HepG2 (cell line): Measurements from ENCODE around the gene METAP1. TPM values are rescaled to one million over a fixed set of nuclear protein-coding genes. Genes with fewer than 3 reads are reported as not detected.

Source experiments
- AHR ChIP-seq: IDR thresholded peaks from 2 replicates; pipeline ENCODE4 v1.6.1; 2018; ENCODE audit warnings: missing genetic modification reagents, missing compliant biosample characterization
- BCL3 ChIP-seq: sonication (generic); formaldehyde crosslinking; IDR thresholded peaks from 2 replicates; pipeline ENCODE4 v1.5.1; 2020; ENCODE audit warnings: mild to moderate bottlenecking, missing genetic modification reagents, moderate library complexity
- BORCS8-MEF2B ChIP-seq: sonication (generic); formaldehyde crosslinking; IDR thresholded peaks from 2 replicates; pipeline ENCODE4 v1.8.0; 2022; ENCODE audit warnings: mild to moderate bottlenecking, missing genetic modification reagents
- CBX5 ChIP-seq: sonication (generic); formaldehyde crosslinking; IDR thresholded peaks from 2 replicates; pipeline ENCODE4 v1.4.0; 2020; ENCODE audit warnings: missing genetic modification reagents, borderline replicate concordance
- FIP1L1 ChIP-seq: fragments of 200-400 bp; formaldehyde crosslinking; IDR thresholded peaks from 2 replicates; pipeline ENCODE4 v1.6.1; 2018; ENCODE audit warnings: low read depth, mild to moderate bottlenecking, low read length, moderate library complexity, borderline replicate concordance; ENCODE audit not compliant: insufficient read depth
- HOXA5 ChIP-seq: sonication (generic); formaldehyde crosslinking; IDR thresholded peaks from 2 replicates; pipeline ENCODE4 v1.4.0; 2020; ENCODE audit warnings: missing genetic modification reagents
- NONO ChIP-seq, 2 experiments: fragments of 450-650 bp in 1 of 2; sonication (generic) in 1 of 2; formaldehyde crosslinking in 1 of 2; IDR thresholded peaks in 1 of 2; conservative IDR thresholded peaks in 1 of 2; 2 replicates each; pipeline versions ENCODE4 v1.6.1 to v1.8.0; 2017 to 2022; ENCODE audit warnings: mild to moderate bottlenecking in 1 of 2, missing genetic modification reagents in 1 of 2, moderate library complexity in 1 of 2
- PAX8 ChIP-seq: sonication (generic); formaldehyde crosslinking; IDR thresholded peaks from 2 replicates; pipeline ENCODE4 v1.8.0; 2022; ENCODE audit warnings: mild to moderate bottlenecking, missing genetic modification reagents, borderline replicate concordance
- RFX5 ChIP-seq: IDR thresholded peaks from 2 replicates; pipeline ENCODE4 v1.6.1; 2011; ENCODE audit warnings: low read depth, low read length, improper control_type of control experiment
- SSRP1 ChIP-seq: IDR thresholded peaks from 2 replicates; pipeline ENCODE4 v1.6.1; 2016; ENCODE audit warnings: control low read depth
- TARDBP ChIP-seq: sonication (generic); formaldehyde crosslinking; IDR thresholded peaks from 2 replicates; pipeline ENCODE4 v1.8.0; 2022; ENCODE audit warnings: mild to moderate bottlenecking, missing genetic modification reagents
- TCF7 ChIP-seq: sonication (generic); IDR thresholded peaks from 2 replicates; pipeline ENCODE4 v1.6.1; 2016; ENCODE audit warnings: antibody characterized with exemption, low read depth
- TFE3 ChIP-seq: IDR thresholded peaks from 2 replicates; pipeline ENCODE4 v1.6.1; 2016
- ZC3H13 ChIP-seq: sonication (generic); formaldehyde crosslinking; IDR thresholded peaks from 2 replicates; pipeline ENCODE4 v1.8.1; 2023; ENCODE audit warnings: mild to moderate bottlenecking, missing genetic modification reagents, moderate library complexity
- ZMYM4 ChIP-seq: sonication (generic); formaldehyde crosslinking; IDR thresholded peaks from 2 replicates; pipeline ENCODE4 v1.8.1; 2023; ENCODE audit warnings: mild to moderate bottlenecking, missing genetic modification reagents
- ZNF121 ChIP-seq: sonication (generic); formaldehyde crosslinking; IDR thresholded peaks from 2 replicates; pipeline ENCODE4 v1.5.0; 2020; ENCODE audit warnings: mild to moderate bottlenecking, missing genetic modification reagents
- ZNF124 ChIP-seq: sonication (generic); formaldehyde crosslinking; IDR thresholded peaks from 2 replicates; pipeline ENCODE4 v1.4.0; 2020; ENCODE audit warnings: missing genetic modification reagents
- ZNF256 ChIP-seq: sonication (generic); formaldehyde crosslinking; conservative IDR thresholded peaks from 2 replicates; pipeline ENCODE4 v1.4.0; 2020; ENCODE audit warnings: missing genetic modification reagents
- ZNF510 ChIP-seq: sonication (generic); formaldehyde crosslinking; IDR thresholded peaks from 2 replicates; pipeline ENCODE4 v1.4.0; 2020; ENCODE audit warnings: low read depth, mild to moderate bottlenecking, missing genetic modification reagents
- ZNF609 ChIP-seq: sonication (generic); formaldehyde crosslinking; IDR thresholded peaks from 2 replicates; pipeline ENCODE4 v1.4.0; 2020; ENCODE audit warnings: mild to moderate bottlenecking, missing genetic modification reagents, borderline replicate concordance
- ZNF850 ChIP-seq: sonication (generic); formaldehyde crosslinking; conservative IDR thresholded peaks from 2 replicates; pipeline ENCODE4 v1.9.0; 2021; ENCODE audit warnings: mild to moderate bottlenecking, missing genetic modification reagents
- polyA plus RNA-seq, 8 experiments: library from polyadenylated mRNA; depleted of rRNA in 3 of 8; stranded (reverse) in 7 of 8; unstranded in 1 of 8; fragments of >200 nt; fragmentation: Illumina TruSeq in 4 of 8; extraction: Trizol in 4 of 8; gene quantifications; 2 replicates each; pipeline versions ENCODE4 v1.2.1 to v1.2.3, GENCODE V29; 2011 to 2016; ENCODE audit warnings: low read depth in 4 of 8, missing spikeins in 1 of 8, mixed read lengths in 1 of 8; ENCODE audit not compliant: insufficient read depth in 1 of 8
- total RNA-seq, 5 experiments: library from RNA; depleted of rRNA; stranded (reverse); fragments of >200 nt; fragmentation: Illumina TruSeq; extraction: Trizol; gene quantifications; 2 replicates each; pipeline ENCODE4 v1.2.3, GENCODE V29; 2016; ENCODE audit warnings: low read depth in 1 of 5

The METAP1 gene
- total and polyA plus RNA-seq, 2 of the 13 experiments (the other 11 are each of a cell fraction or from before 2014, with no cell fraction given) = 44.9 to 53.5 TPM

- TF ChIP-seq TFE3 (CRISPR knock-in tag) (peak; percentile 24; the same call in 1 of the 2 replicates), ZNF850 (CRISPR knock-in tag) (no peak), ZC3H13 (CRISPR knock-in tag) (peak; percentile 56; the same call in 1 of the 2 replicates), ZNF609 (peak; percentile 49; the same call in 1 of the 2 replicates), ZMYM4 (CRISPR knock-in tag) (peak; percentile 73), RFX5 (no peak), FIP1L1 (no peak), SSRP1 (CRISPR knock-in tag) (0 out of 2 replicates have a peak, but pooled peaks have one; percentile 10), BCL3 (CRISPR knock-in tag) (peak; percentile 38), NONO (IDR thresholded peaks at IDR 0.05) (no peak), NONO (CRISPR knock-in tag; conservative IDR thresholded peaks at IDR 0.05) (peak; percentile 69), HOXA5 (CRISPR knock-in tag) (peak; percentile 87), ZNF121 (CRISPR knock-in tag) (no peak), TARDBP (CRISPR knock-in tag) (peak; percentile 68; the same call in 1 of the 2 replicates), BORCS8-MEF2B (CRISPR knock-in tag) (peak; percentile 71; the same call in 1 of the 2 replicates), PAX8 (peak; percentile 75; the same call in 1 of the 2 replicates), ZNF510 (CRISPR knock-in tag) (peak; percentile 97; the same call in 1 of the 2 replicates), AHR (0 out of 2 replicates have a peak, but pooled peaks have one; percentile 61), CBX5 (CRISPR knock-in tag) (peak; percentile 39; the same call in 1 of the 2 replicates), ZNF256 (peak; percentile 66), TCF7 (no peak), ZNF124 (CRISPR knock-in tag) (peak; percentile 66; the same call in 1 of the 2 replicates)
These were observed 93.2 kb downstream of the METAP1 start, which contains the start of gene ADH5 (continued) for GRCh38 chr4:99088481-99089365.
